ENCODE data around the gene RENBP. TPM values are rescaled to one million over a fixed set of nuclear protein-coding genes. Genes with fewer than 3 reads are reported as not detected.

Gene RENBP
- total RNA-seq, 1 donor from 2014 or later: 30.3 TPM

- intact Hi-C loops (cut with micrococcal nuclease): no loop called here
Measured at GRCh38 chrX:153956044-153956907, 11.8 kb upstream of the RENBP start.

- intact Hi-C loops (cut with micrococcal nuclease): loop anchor here (2.0 kb wide), 1 partner anchor 14 kb away; no protein-coding TSS in a partner anchor
Measured at GRCh38 chrX:153955228-153955732, 10.8 kb upstream of the RENBP start.

- intact Hi-C loops (cut with micrococcal nuclease): loop anchor here (2.0 kb wide), 1 partner anchor 14 kb away; no protein-coding TSS in a partner anchor
Measured at GRCh38 chrX:153954558-153955227, 10.2 kb upstream of the RENBP start.

- intact Hi-C loops (cut with micrococcal nuclease): loop anchor here (1.0 to 2.0 kb wide), 2 partner anchors 15 to 190 kb away; partner anchors contain the start of gene PLXNB3
Measured at GRCh38 chrX:153953892-153954557, 9.6 kb upstream of the RENBP start.

- intact Hi-C loops (cut with micrococcal nuclease): loop anchor here (1.0 kb wide), 1 partner anchor 189 kb away; the partner anchor contains the start of gene PLXNB3
Measured at GRCh38 chrX:153953342-153953830, 8.9 kb upstream of the RENBP start.

- intact Hi-C loops (cut with micrococcal nuclease): loop anchor here (1.0 kb wide), 1 partner anchor 188 kb away; the partner anchor contains the start of gene PLXNB3
Measured at GRCh38 chrX:153952373-153953026, 8.1 kb upstream of the RENBP start.

GRCh38 chrX:153951683-153952372 is 7.4 kb upstream of the RENBP start:
- intact Hi-C loops (cut with micrococcal nuclease): no loop called here

GRCh38 chrX:153950127-153950526 is 5.7 kb upstream of the RENBP start:
- intact Hi-C loops (cut with micrococcal nuclease): no loop called here

- intact Hi-C loops (cut with micrococcal nuclease): loop anchor here (5.0 kb wide), 1 partner anchor 477 kb away; the partner anchor contains the start of gene HAUS7
Measured at GRCh38 chrX:153948847-153949805, 4.7 kb upstream of the RENBP start.

- intact Hi-C loops (cut with micrococcal nuclease): loop anchor here (5.0 kb wide), 1 partner anchor 476 kb away; the partner anchor contains the start of gene HAUS7
Measured at GRCh38 chrX:153948002-153948466, 3.6 kb upstream of the RENBP start.

- intact Hi-C loops (cut with micrococcal nuclease): loop anchor here (1.0 to 5.0 kb wide), 5 partner anchors 23 to 475 kb away; partner anchors contain the start of genes HAUS7, HCFC1 and PLXNB3
Measured at GRCh38 chrX:153947009-153947769, 2.7 kb upstream of the RENBP start.

GRCh38 chrX:153945956-153946943 is 1.8 kb upstream of the RENBP start:
- intact Hi-C loops (cut with micrococcal nuclease): loop anchor here (2.0 to 5.0 kb wide), 3 partner anchors 25 to 474 kb away; partner anchors contain the start of genes HAUS7 and HCFC1

GRCh38 chrX:153944800-153945150 is 332 bp upstream of the RENBP start:
- intact Hi-C loops (cut with micrococcal nuclease): loop anchor here (1.0 to 5.0 kb wide), 2 partner anchors 9 to 472 kb away; partner anchors contain the start of genes HAUS7 and NAA10

GRCh38 chrX:153941336-153942252 is 2.8 kb downstream of the RENBP start:
- intact Hi-C loops (cut with micrococcal nuclease): no loop called here

- intact Hi-C loops (cut with micrococcal nuclease): no loop called here
Measured at GRCh38 chrX:153939573-153939972, 4.9 kb downstream of the RENBP start.
